ENCODE measurements around the gene RANBP10.
A peak's percentile ranks its signal among the peaks of the same experiment; 100 is the strongest.

The RANBP10 gene

GRCh38 chr16:67685388-67686112 is 120.8 kb downstream of the RANBP10 start:
- Histone ChIP-seq H4K20me1 (ENCODE audit: low read depth, low read length) (no peaks in the 10 kb centered on the region), H3K9me3 (ENCODE audit: insufficient read depth, low read length) (no peaks in the 10 kb centered on the region), H3K4me3 (ENCODE audit: insufficient read depth, low read length, poor library complexity, severe bottlenecking) (no peak overlapping the region), H3K36me3 (ENCODE audit: low read length) (no peaks in the 10 kb centered on the region), H3K27ac (ENCODE audit: low read depth, low read length) (peak overlapping the region; percentile 18; the same call in 1 of the 2 replicates), H3F3A (ENCODE audit: insufficient read depth) (peaks cover 5% of the 10 kb centered on the region; the same call in 1 of the 2 replicates), H3K79me2 (ENCODE audit: insufficient read depth, low read length) (peaks cover 5% of the 10 kb centered on the region; the same call in 1 of the 2 replicates), H3K27me3 (ENCODE audit: low read length) (no peaks in the 10 kb centered on the region), H2AFZ (ENCODE audit: low read depth, low read length, severe bottlenecking) (no peak overlapping the region), H3K9ac (ENCODE audit: low read length) (no peak overlapping the region), H3K4me2 (ENCODE audit: low read depth, low read length, poor library complexity, severe bottlenecking) (peak overlapping the region; percentile 13), H3K9me2 (replicated peaks; ENCODE audit: insufficient read depth, low read length) (no peaks in the 10 kb centered on the region)
- TF ChIP-seq CTCF (IDR thresholded peaks at IDR 0.05; ENCODE audit: insufficient read depth, low read length, poor library complexity, severe bottlenecking) (no peak), EZH2phosphoT487 (conservative IDR thresholded peaks at IDR 0.05; ENCODE audit: low read length) (no peak)

GRCh38 chr16:67683767-67684166 is 122.6 kb downstream of the RANBP10 start:
- Histone ChIP-seq H3K36me3 (ENCODE audit: low read length) (no peaks in the 10 kb centered on the region), H3F3A (ENCODE audit: insufficient read depth) (peaks cover 5% of the 10 kb centered on the region; the same call in 1 of the 2 replicates), H3K9me3 (ENCODE audit: insufficient read depth, low read length) (no peaks in the 10 kb centered on the region), H3K9me2 (replicated peaks; ENCODE audit: insufficient read depth, low read length) (no peaks in the 10 kb centered on the region), H3K27me3 (ENCODE audit: low read length) (no peaks in the 10 kb centered on the region), H3K79me2 (ENCODE audit: insufficient read depth, low read length) (no peaks in the 10 kb centered on the region), H3K9ac (ENCODE audit: low read length) (no peak overlapping the region), H3K4me3 (ENCODE audit: insufficient read depth, low read length, poor library complexity, severe bottlenecking) (no peak overlapping the region), H3K4me2 (ENCODE audit: low read depth, low read length, poor library complexity, severe bottlenecking) (no peak overlapping the region), H2AFZ (ENCODE audit: low read depth, low read length, severe bottlenecking) (no peak overlapping the region), H3K27ac (ENCODE audit: low read depth, low read length) (no peak overlapping the region), H4K20me1 (ENCODE audit: low read depth, low read length) (no peaks in the 10 kb centered on the region)
- no peak for TF ChIP-seq CTCF (IDR thresholded peaks at IDR 0.05; ENCODE audit: insufficient read depth, low read length, poor library complexity, severe bottlenecking)
- no peak for TF ChIP-seq EZH2phosphoT487 (conservative IDR thresholded peaks at IDR 0.05; ENCODE audit: low read length)

- H4K20me1 ChIP-seq (ENCODE audit: low read depth, low read length): no peaks in the 10 kb centered on the region
- no peak overlapping the region for H2AFZ ChIP-seq (ENCODE audit: low read depth, low read length, severe bottlenecking)
- no peak overlapping the region for H3K27ac ChIP-seq (ENCODE audit: low read depth, low read length)
- no peak overlapping the region for H3K9ac ChIP-seq (ENCODE audit: low read length)
- H3K9me3 ChIP-seq (ENCODE audit: insufficient read depth, low read length): no peaks in the 10 kb centered on the region
- H3K36me3 ChIP-seq (ENCODE audit: low read length): no peaks in the 10 kb centered on the region
- H3F3A ChIP-seq (ENCODE audit: insufficient read depth): no peaks in the 10 kb centered on the region
- no peak overlapping the region for H3K4me3 ChIP-seq (ENCODE audit: insufficient read depth, low read length, poor library complexity, severe bottlenecking)
- no peaks in the 10 kb centered on the region for H3K27me3 ChIP-seq (ENCODE audit: low read length)
- H3K9me2 ChIP-seq (replicated peaks; ENCODE audit: insufficient read depth, low read length): no peaks in the 10 kb centered on the region
- no peak for TF ChIP-seq CTCF (IDR thresholded peaks at IDR 0.05; ENCODE audit: insufficient read depth, low read length, poor library complexity, severe bottlenecking)
- TF ChIP-seq EZH2phosphoT487 (conservative IDR thresholded peaks at IDR 0.05; ENCODE audit: low read length): no peak
- no peaks in the 10 kb centered on the region for H3K79me2 ChIP-seq (ENCODE audit: insufficient read depth, low read length)
- H3K4me2 ChIP-seq (ENCODE audit: low read depth, low read length, poor library complexity, severe bottlenecking): no peak overlapping the region
These were observed 126.1 kb downstream of the RANBP10 start for GRCh38 chr16:67679935-67680897.
